ENCODE results near the gene ITGB3BP. TPM values are rescaled to one million over a fixed set of nuclear protein-coding genes. Genes with fewer than 3 reads are reported as not detected.

ITGB3BP gene
- total RNA-seq, 1 donor, result 11.2 TPM

DNA sequence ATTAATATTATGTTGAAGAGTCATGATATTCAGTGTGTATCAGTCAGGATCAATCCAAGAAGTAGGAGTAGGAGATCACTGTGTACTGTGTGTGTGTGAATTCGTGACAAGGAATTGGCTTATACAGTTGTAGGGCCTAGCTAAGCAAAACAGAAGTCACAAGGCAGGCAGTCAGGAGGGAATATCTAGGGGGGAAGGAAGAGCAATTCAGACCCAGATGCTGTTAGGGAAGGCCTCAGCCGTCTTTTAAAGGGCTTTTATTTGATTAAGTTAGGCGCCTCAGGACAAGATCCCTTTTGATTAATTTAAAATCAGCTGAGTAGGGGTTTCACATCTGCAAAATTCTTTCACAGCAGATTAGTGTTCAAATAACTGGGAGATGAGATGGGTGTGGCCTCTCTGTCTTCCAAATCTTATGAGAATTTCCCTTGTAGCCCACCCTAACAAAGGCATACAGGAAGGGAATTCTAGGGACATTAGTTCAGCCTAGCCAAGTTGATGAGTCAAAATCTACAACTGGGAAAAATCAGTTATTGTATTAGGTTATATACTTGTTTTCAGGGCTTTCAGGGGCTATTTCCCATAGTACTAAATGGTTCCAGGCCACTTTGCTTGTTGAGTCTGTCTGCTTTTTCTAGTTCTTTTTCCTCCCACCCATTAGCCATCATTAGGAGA, 108.2 kb downstream of the ITGB3BP start:
- no peaks in the 10 kb centered on the region for H3K4me1 ChIP-seq (ENCODE audit: insufficient read depth, low read length)
- no peaks in the 10 kb centered on the region for H3K27me3 ChIP-seq (ENCODE audit: insufficient read depth, low read length)
- H3K4me3 ChIP-seq (ENCODE audit: low read length), result no peak overlapping the region
- no peaks in the 10 kb centered on the region for H3K9me3 ChIP-seq (ENCODE audit: low read depth, low read length)

DNA sequence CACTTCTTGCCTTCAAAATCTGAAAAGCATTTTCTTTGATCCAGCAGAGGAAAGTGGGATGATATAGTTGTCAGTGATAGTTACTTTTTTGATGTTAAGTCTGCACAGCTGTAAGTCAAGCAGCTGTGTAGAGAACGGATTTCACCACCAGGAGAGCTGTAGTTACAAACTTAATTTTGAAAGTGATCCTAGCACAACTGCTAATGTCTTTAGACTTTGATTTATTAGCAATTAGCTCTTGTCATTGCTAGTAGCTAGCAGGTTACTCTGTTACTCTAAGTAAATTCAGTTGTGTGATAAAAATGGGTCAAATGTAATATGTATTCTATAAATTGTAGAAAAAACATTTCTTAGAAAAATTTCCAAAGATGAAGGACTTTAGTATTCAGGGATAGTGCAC, 109.6 kb downstream of the ITGB3BP start:
- H3K9me3 ChIP-seq (ENCODE audit: low read depth, low read length), result no peaks in the 10 kb centered on the region
- no peaks in the 10 kb centered on the region for H3K4me1 ChIP-seq (ENCODE audit: insufficient read depth, low read length)
- no peak overlapping the region for H3K4me3 ChIP-seq (ENCODE audit: low read length)
- H3K27me3 ChIP-seq (ENCODE audit: insufficient read depth, low read length), result no peaks in the 10 kb centered on the region

DNA sequence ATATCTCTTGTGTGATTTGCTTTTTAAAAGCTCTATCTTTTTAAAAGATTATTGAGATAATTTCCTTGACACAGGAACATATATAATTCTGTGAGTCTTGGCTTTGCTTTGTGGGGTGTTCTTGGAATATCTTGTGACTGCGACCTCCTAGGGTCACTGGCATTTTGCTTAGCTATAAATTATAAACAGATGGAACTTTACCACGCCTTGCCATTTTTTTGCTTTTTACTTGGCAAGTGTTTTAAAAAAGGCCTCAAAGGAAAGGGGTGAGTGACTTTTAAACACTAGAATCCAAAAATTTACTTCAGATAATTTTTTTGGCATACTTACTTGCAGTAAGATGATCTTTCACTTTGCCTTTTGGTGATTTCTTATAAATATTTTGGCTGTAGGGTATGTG, 112.0 kb downstream of the ITGB3BP start:
- H3K27me3 ChIP-seq (ENCODE audit: insufficient read depth, low read length), result no peaks in the 10 kb centered on the region
- H3K9me3 ChIP-seq (ENCODE audit: low read depth, low read length), result no peaks in the 10 kb centered on the region
- H3K4me1 ChIP-seq (ENCODE audit: insufficient read depth, low read length), result no peaks in the 10 kb centered on the region
- no peak overlapping the region for H3K4me3 ChIP-seq (ENCODE audit: low read length)

- Histone ChIP-seq H3K9me3 (ENCODE audit: low read depth, low read length) (no peaks in the 10 kb centered on the region), H3K4me3 (ENCODE audit: low read length) (no peak overlapping the region), H3K4me1 (ENCODE audit: insufficient read depth, low read length) (no peaks in the 10 kb centered on the region), H3K27me3 (ENCODE audit: insufficient read depth, low read length) (no peaks in the 10 kb centered on the region)
These were observed 114.7 kb downstream of the ITGB3BP start for GRCh38 chr1:63408331-63408730.

GRCh38 chr1:63407002-63407401, 116.0 kb downstream of the ITGB3BP start:
- Histone ChIP-seq H3K9me3 (ENCODE audit: low read depth, low read length) (no peaks in the 10 kb centered on the region), H3K27me3 (ENCODE audit: insufficient read depth, low read length) (no peaks in the 10 kb centered on the region), H3K4me1 (ENCODE audit: insufficient read depth, low read length) (no peaks in the 10 kb centered on the region), H3K4me3 (ENCODE audit: low read length) (no peak overlapping the region)

- Histone ChIP-seq H3K27me3 (ENCODE audit: insufficient read depth, low read length) (no peaks in the 10 kb centered on the region), H3K4me1 (ENCODE audit: insufficient read depth, low read length) (no peaks in the 10 kb centered on the region), H3K9me3 (ENCODE audit: low read depth, low read length) (no peaks in the 10 kb centered on the region), H3K4me3 (ENCODE audit: low read length) (no peak overlapping the region)
These were observed 117.0 kb downstream of the ITGB3BP start for GRCh38 chr1:63405987-63406386.

GRCh38 chr1:63405021-63405420, 118.0 kb downstream of the ITGB3BP start:
- H3K4me1 ChIP-seq (ENCODE audit: insufficient read depth, low read length), result no peaks in the 10 kb centered on the region

GRCh38 chr1:63403386-63403785, 119.6 kb downstream of the ITGB3BP start:
- no peaks in the 10 kb centered on the region for H3K27me3 ChIP-seq (ENCODE audit: insufficient read depth, low read length)
- H3K4me3 ChIP-seq (ENCODE audit: low read length), result no peak overlapping the region
- no peaks in the 10 kb centered on the region for H3K4me1 ChIP-seq (ENCODE audit: insufficient read depth, low read length)
- H3K9me3 ChIP-seq (ENCODE audit: low read depth, low read length), result no peaks in the 10 kb centered on the region

More at GRCh38 chr1:63405021-63405420, 118.0 kb downstream of the ITGB3BP start:
- Histone ChIP-seq H3K4me3 (ENCODE audit: low read length) (no peak overlapping the region), H3K27me3 (ENCODE audit: insufficient read depth, low read length) (no peaks in the 10 kb centered on the region), H3K9me3 (ENCODE audit: low read depth, low read length) (no peaks in the 10 kb centered on the region)

DNA sequence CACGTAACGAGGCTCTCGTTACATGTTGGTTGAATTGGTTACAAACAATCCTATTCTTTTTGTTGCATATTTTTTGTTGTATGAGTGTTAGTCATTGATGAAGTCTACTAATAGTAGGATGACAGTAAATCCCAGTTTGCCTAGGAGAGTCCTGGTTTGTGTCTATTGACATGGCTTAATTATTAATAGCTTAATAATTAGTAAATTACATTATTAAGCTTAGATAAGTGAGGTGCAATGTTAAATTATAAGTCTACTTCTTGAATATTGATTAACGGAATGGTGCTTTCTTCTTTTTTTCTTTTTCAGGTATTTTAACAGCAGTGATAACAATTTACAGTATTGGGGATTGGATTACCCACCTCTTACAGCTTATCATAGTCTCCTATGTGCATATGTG, 121.1 kb downstream of the ITGB3BP start:
- Histone ChIP-seq H3K4me1 (ENCODE audit: insufficient read depth, low read length) (no peaks in the 10 kb centered on the region), H3K9me3 (ENCODE audit: low read depth, low read length) (no peaks in the 10 kb centered on the region), H3K27me3 (ENCODE audit: insufficient read depth, low read length) (no peaks in the 10 kb centered on the region), H3K4me3 (ENCODE audit: low read length) (no peak overlapping the region)

Other genes with a start within 250 kb of the ITGB3BP start
- gene FOXD3, start 200.7 kb downstream of the ITGB3BP start, total RNA-seq, result not detected
- 14.5 TPM for gene ALG6, start 155.6 kb downstream of the ITGB3BP start, total RNA-seq
- 6.0 TPM for gene EFCAB7, start 300 bp upstream of the ITGB3BP start, total RNA-seq
- 12.8 TPM for gene PGM1, start 70.2 kb upstream of the ITGB3BP start, total RNA-seq